ENCODE data around the gene TMCC1. TPM values are rescaled to one million over a fixed set of nuclear protein-coding genes. Genes with fewer than 3 reads are reported as not detected.

The TMCC1 gene
- total and polyA plus RNA-seq, 7 donors, result 12.4 to 55.0 (median 38.1) TPM

- H3K36me3 ChIP-seq (ENCODE audit: insufficient read depth in 1 of 2, low read depth in 1 of 2), result no peaks in the 10 kb centered on the region
- DNase-seq (no peak), ATAC-seq (no peak)
- 69 to 84% (median 75%) methylated on average over 1 of the region's 1 CpG for WGBS, 3 donors
- intact Hi-C loops (cut with DNase I), result no loop called here
- no peak overlapping the region for H3K27ac ChIP-seq
- no peaks in the 10 kb centered on the region for H3K27me3 ChIP-seq (ENCODE audit: insufficient read depth in 3 of 3, low read length in 2 of 3)
- no peaks in the 10 kb centered on the region for H3K9me3 ChIP-seq
- H3K4me1 ChIP-seq, result peaks cover 14% of the 10 kb centered on the region
- H3K4me3 ChIP-seq, result no peak overlapping the region
- no peak for TF ChIP-seq CTCF (IDR thresholded peaks at IDR 0.05)
Measured at GRCh38 chr3:129783470-129783869, 110.0 kb downstream of the TMCC1 start.

- no peak for ATAC-seq
- 55 to 87% (median 63%) methylated on average over 2 of the region's 2 CpGs for WGBS, 3 donors
- no peak overlapping the region for H3K27ac ChIP-seq
- H3K27me3 ChIP-seq (ENCODE audit: insufficient read depth in 3 of 3, low read length in 2 of 3), result no peaks in the 10 kb centered on the region
- H3K4me3 ChIP-seq, result no peak overlapping the region
- DNase-seq, result no peak
- H3K4me1 ChIP-seq, result peaks cover 22% of the 10 kb centered on the region
- TF ChIP-seq CTCF (IDR thresholded peaks at IDR 0.05), result no peak
- intact Hi-C loops (cut with DNase I), result no loop called here
- H3K9me3 ChIP-seq, result no peaks in the 10 kb centered on the region
- H3K36me3 ChIP-seq (ENCODE audit: insufficient read depth in 1 of 2, low read depth in 1 of 2), result no peaks in the 10 kb centered on the region
Measured at GRCh38 chr3:129778871-129779270, 114.6 kb downstream of the TMCC1 start.

DNA sequence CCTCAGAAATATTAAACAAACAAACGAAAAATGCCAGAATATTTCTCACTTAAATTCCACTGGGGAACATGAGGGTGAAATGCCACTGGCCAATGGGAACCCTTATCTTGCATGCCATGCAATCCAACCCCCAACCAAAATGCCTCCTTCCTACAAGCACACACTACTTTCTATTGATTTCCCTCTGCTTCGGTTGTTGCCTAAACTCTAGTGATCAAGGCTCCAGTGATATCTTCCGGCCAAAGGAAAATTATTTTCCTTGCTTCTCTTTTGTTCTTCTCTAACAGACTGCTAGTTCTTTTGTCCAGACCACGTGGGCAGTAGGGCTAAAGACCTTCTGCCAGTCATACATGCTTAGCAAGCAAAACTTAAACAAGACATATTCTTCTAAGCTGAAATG is 115.7 kb downstream of the TMCC1 start:
- Histone ChIP-seq H3K27ac (no peak overlapping the region), H3K4me1 (peaks cover 25% of the 10 kb centered on the region), H3K9me3 (no peaks in the 10 kb centered on the region), H3K4me3 (no peak overlapping the region), H3K27me3 (ENCODE audit: insufficient read depth in 3 of 3, low read length in 2 of 3) (no peaks in the 10 kb centered on the region), H3K36me3 (ENCODE audit: insufficient read depth in 1 of 2, low read depth in 1 of 2) (no peaks in the 10 kb centered on the region)
- intact Hi-C loops (cut with DNase I), result no loop called here
- DNase-seq (no peak), ATAC-seq (no peak)
- no peak for TF ChIP-seq CTCF (IDR thresholded peaks at IDR 0.05)
- 46 to 62% (median 53%) methylated on average over 4 of the region's 4 CpGs for WGBS, 3 donors

DNA sequence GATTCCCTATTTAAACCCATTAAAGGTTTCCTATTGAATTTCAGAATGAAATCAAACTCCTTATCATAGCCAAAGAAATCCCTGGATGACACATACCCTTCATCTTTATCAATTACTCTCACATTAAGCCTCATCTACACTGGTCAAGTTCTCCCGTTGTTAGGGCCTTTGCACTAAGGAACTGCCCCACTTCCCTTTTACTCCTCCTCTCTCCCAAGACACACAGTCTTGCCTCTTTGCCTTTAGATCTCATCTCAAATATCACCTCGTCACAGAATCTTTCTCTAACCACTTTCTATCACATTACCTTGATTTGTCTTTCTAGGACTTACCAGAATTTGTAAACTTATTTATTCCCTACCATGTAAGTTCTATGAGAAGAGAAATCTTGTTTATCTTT is 117.6 kb downstream of the TMCC1 start:
- 63 to 84% (median 72%) methylated on average over 2 of the region's 2 CpGs for WGBS, 3 donors
- Histone ChIP-seq H3K27ac (no peak overlapping the region), H3K27me3 (ENCODE audit: insufficient read depth in 3 of 3, low read length in 2 of 3) (no peaks in the 10 kb centered on the region), H3K36me3 (ENCODE audit: insufficient read depth in 1 of 2, low read depth in 1 of 2) (no peaks in the 10 kb centered on the region), H3K4me3 (no peak overlapping the region), H3K4me1 (peaks cover 21% of the 10 kb centered on the region), H3K9me3 (no peaks in the 10 kb centered on the region)
- DNase-seq (no peak), ATAC-seq (no peak)
- intact Hi-C loops (cut with DNase I), result no loop called here
- no peak for TF ChIP-seq CTCF (IDR thresholded peaks at IDR 0.05)

Measured in psoas muscle (tissue), 8 donors.